Measurements from ENCODE around the gene CAMK2B.

CAMK2B gene

DNA sequence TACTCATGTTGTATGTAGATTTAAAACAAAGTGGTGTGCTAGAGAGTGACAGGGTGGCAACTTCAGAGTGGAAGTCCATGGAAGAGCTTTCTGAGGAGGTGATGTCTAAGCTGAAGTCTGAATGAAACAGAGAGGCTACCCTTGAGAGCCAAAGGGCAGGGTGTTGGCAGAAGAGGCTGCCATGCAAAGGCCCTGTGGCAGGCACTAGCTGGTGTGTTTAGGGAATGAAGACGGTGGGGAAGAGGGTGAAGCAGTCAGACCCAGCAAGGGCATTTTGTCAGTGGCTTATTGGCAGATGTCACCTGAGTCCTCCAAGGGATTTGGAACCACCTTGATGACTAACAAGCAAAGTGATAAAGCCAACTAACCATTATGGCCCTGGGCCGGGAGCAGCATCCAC, 3.7 kb upstream of the CAMK2B start:
- no peak for DNase-seq

DNA sequence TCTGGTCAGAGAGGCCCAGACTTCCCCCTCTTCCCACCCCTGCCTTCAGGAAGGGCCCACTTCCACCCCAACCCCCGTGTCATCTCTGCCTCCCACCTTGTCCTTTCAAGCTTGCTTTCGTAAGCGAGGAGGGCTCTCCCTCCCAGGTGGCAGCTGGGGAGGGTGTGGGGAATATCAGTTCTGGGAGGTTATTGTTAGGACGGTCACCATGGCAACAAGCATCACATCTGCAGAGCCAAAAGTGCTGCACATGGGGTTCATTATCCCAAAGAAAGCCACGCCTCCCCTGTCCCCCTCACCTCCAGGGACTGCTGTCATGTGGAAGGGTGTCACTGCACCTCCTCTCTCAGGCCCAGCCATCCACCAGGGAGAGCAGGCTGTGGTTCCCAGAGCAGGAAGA, 2.6 kb upstream of the CAMK2B start:
- no peak for DNase-seq

DNA sequence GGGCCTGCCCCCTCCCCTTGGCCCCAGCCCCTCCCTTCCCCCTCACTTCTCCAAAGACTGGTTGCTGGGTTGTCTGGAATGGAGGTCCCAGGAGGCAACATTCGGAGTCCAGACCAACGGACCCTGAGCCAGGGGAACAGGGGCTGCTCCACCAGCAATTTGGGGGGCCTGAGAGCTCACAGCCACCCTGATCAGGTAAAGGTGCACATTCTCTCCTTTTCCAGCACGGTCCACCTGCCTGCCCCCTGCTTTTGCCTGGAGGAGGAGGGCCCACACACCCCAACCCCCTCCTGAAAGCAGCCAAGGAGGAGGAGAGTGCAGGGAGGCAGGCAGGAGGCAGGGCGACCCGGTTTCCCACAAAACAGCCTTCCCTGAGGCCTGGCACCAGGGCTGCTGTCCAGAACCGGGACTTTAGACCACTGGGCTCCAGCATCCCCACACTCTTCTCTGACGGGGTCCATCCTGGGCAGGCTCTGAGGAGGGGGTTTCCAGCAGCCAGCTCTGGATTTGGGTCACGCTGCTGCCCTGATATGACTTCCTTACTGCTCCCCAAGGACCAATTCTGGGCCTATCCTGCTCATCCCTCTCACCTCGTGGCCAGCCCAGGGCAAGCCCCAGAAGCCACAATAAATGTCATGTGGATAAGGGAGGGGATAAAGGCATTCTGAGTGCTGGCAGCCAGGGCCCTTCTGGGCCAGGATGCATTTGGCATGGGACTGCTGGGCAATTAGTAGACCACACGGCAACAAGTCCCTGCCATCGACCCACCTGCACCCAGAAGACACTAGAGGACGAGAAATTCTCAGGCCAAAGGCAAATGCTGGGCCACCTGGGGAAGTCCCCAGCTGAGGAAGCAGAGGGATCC, 1.1 kb upstream of the CAMK2B start:
- no peak for DNase-seq

- peak; percentile 54 for DNase-seq
These were observed 432 bp upstream of the CAMK2B start for GRCh38 chr7:44325811-44326241.

DNA sequence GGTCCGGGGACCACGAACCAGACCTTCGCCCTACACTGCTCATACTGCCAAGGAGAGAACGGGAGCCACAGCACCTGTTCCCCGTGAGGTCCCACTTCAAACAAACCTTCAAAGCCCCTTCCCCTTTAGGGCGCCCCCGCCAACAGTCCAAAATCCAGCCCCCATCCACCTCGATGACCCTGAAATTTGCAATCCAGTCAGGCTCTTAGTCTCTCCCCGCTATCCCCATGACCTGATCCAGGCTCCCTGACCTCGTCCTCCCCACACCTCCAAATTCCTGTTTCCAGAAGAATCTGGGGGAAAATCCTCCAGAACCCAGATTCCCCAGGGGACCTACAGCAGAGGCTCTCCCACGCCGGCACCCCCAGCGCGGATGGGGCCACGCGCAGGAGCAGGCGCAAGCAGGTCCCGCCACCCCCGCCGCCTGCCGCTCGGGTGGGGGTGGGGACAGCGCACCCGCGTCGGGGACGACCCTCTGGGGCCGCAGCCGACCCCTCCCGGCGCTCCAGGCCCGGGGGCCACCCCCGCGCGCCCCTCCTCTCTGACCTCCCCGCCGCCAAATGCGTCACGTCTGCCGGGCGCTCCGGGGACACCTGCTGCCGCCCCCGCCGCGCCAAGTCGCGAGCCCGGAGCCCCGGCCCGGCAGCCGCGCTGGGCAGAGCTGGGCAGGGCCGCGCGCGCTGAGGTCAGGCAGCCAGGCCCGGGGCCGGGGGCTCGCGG, 753 bp downstream of the CAMK2B start:
- no peak for DNase-seq

- no peak for DNase-seq
These were observed 1.3 kb downstream of the CAMK2B start for GRCh38 chr7:44324204-44324480.

DNA sequence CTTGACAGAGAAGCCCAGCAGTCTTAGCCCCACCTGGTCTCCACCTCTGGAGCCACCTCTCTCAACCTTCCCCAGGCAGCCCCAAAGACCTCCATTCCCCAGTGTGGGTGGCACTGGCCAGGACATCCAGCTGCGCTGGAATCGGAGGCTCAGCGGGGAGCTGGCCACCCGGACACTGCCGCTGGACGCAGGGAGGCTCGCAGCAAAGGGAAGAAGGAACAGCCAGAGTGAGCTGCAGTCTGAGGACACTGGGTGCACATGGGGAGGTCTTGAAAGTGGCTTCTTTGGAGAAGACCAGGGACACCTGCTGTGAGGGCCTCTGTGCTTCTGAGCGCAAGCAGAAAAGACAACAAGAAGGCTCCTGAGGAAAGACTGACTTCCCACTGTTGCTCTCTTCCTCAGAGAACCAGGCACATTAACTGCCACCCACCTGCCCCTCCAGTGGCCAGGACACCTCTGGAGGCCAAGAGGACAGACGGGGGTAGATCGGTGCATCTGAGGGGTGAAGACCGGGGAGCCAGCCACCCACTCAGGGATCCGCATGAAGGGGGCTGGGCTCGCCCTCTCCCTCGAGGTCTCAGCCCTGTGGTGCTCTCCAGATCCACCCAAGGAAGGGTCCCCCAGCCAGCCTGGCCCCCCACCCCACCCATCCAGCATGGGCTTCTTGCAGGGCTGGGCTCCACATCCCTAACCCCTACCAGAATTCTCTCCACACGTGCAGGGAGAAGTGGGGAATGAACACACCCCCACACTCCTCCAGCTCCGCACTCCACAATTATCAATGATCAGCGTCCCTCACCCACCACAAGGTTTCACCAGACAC, 1.8 kb downstream of the CAMK2B start:
- DNase-seq = no peak

DNA sequence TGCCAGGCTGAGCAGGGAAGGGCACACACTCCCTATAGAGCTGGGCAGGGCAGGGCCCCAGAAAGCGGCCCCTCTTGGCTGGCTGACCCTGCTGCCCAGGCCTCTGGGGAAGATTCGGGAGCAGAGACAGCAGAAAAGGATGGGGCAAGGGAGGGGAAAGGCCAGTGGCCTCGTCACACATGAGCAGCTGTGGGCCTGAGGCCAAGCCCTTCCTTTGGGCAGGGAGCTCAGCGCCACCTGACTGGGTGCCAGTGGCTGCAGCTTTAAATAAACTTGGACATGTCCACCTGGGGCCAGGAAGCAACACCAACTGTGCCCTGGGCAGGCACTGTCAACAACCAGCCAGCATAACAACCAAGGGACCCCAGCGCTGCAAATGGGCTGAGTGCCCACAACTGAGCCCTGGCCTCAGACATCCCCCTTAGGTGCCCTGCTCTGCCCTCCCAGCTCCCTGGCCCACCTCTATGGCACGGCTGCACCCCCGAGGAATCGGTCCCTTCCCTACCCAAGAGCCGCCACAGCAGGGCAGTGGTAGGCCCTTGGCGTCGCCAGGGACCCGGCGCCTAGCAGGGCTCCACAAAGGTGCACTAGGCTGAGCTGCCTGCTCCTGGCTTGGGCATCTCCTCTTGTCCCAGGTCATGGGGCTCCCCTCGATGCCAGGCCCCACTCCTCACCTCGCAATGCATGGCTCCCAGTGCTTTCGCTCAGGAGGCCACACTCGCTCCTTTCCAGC, 2.6 kb downstream of the CAMK2B start:
- DNase-seq = no peak

DNA sequence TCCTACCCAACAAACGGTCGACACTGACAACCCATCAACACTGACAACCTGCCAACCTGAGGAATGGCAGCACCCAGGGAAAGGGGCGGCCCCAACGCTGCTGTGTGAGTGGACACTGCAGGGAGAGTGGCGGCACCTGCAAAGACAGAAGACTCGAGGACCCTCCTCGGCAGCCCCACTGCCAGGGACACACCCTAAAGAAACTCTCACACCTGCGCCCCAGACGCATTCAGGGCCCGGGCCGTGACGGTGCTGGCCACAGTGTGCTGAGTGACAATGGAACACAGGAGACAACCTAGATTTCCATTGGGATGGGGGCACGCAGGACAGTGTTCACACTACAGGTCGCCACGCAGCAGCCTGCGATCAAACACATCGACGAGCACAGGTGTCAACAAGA, 3.6 kb downstream of the CAMK2B start:
- DNase-seq = no peak

DNA sequence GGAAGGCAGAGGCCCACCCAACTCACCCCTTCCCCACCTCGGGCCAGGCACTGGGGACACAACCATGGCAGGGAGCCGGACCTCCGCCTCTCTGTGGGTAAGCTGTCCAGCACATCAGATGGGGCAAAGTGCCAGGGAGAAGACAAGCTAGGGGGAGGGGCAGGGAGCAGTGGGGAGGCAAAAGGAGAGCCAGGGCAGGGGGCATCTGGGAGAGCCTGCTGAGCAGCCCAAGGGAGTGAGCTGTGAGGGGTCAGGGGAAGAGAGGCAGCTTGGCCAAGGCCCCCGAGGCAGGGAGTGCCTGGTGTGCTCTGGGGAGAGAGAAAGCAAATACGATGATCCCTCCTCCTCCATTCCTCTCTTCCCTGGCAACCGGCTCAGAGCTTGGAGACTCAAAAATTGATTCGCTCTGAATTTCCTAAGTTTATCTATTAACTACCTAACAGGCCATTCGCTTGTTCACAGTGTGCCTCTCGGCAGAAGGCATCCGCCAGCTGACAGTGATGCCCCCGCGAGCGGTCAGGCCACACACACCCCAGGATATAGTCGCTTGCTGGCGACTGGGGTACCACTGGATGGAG, 4.5 kb downstream of the CAMK2B start:
- DNase-seq = no peak

- DNase-seq = no peak
These were observed 5.3 kb downstream of the CAMK2B start for GRCh38 chr7:44320141-44320540.

DNA sequence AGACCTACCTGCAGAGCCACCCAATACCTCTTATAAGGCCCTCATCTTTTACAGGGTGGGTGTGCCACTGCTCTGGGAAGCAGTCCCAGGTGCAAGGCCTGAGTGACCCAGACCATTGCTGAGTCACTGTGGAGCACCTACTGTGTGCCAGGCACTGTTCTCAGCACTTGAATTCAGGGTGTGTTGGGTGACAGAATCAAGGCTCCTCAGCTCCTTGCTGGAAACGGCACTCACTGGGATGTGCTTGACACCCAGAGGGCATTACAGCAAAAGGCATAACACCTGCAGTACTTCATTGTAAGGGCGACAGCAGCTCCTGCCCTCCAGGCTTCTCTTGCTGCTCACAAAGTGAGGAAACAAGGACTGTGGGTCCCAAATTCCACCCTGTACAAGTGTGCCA, 7.1 kb downstream of the CAMK2B start:
- DNase-seq = no peak

GRCh38 chr7:44315301-44315903, 10.0 kb downstream of the CAMK2B start:
- DNase-seq = no peak

DNA sequence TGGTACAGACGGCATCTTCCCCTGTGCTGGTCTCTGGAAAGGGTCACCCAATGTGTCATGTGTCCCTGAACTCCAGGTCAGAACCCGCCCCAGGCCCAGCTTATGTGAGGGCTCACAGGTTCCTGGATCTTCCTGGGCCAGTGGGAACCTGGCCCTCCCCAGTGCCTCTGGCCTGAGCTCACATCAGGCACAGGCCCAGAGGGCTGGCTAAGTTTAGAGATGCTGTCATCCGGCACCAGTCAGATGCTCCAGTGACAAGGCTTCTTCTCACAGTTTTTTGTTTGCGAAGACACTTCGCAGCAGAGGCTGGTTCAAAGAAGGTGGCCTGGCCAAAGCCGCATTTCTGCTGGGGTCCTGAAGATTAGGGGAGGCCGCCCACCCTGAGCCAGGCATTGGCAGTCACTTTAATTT, 11.8 kb downstream of the CAMK2B start:
- no peak for DNase-seq

DNA sequence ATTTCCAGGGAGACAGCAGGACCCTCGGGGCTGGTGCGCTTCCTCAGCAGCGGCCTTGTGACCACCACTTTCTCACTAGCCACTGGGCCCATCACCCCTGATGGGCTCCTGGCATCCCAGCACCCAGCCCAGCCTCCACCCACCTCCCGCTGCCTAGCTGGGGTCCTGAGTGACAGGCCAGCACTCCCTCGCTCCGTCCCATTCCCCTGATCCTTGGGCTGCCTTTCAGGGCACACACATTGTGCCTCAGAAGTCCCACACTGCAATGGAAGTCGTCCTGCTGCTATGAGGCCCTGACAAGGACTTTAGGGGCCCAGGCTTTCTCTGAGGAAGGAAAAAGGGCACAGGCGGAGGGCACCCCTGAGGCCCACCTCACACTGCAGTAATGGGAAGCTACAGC, 12.4 kb downstream of the CAMK2B start:
- DNase-seq = no peak

DNA sequence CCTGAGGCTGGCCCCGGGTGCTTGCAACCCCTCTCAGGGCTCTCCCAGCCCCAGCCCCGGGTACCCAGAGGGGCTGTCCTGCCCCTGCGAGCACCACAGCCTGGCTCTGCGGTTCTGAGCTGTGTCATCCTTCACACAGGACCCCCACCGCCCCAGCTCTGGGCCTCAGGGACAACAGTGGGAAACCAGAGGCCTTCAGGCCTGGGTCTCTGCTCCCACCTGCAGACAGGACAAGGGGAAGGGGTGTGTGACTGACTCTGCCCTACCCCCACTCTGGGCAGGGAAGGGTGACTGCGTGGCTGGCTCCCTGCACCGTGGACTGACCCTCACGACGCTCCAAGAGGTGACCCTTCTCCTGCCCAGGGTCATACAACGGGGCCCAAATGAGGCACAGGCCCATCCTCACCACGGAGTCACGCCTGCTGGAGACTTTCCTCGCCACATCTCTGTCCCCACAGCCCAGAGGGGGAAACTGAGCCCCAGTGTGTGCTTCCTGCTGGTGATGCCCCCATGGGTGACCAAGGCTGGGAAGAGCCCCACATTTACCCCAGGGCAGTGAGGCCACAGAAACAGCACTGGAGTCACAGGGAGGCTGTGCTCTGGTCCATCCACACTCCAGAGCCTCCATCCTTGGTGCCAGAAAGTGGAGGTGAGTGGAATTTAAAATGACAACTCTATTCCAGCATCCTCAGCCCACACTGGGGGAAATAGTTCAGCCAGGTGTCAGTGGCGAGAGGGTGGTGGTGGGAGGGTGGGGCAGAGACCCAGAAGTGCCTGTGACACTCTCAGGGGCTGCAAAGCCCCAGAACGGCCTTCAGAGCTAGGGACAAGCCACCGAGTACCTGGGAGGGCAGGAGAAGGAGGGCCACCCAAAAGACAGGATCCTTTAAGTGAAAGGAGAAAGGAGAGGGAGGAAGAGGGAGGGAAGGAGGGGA, 13.6 kb downstream of the CAMK2B start:
- no peak for DNase-seq

GRCh38 chr7:44310221-44310848, 15.1 kb downstream of the CAMK2B start:
- DNase-seq = no peak

- DNase-seq = peak; percentile 75
These were observed 15.9 kb downstream of the CAMK2B start for GRCh38 chr7:44309271-44310091.

DNA sequence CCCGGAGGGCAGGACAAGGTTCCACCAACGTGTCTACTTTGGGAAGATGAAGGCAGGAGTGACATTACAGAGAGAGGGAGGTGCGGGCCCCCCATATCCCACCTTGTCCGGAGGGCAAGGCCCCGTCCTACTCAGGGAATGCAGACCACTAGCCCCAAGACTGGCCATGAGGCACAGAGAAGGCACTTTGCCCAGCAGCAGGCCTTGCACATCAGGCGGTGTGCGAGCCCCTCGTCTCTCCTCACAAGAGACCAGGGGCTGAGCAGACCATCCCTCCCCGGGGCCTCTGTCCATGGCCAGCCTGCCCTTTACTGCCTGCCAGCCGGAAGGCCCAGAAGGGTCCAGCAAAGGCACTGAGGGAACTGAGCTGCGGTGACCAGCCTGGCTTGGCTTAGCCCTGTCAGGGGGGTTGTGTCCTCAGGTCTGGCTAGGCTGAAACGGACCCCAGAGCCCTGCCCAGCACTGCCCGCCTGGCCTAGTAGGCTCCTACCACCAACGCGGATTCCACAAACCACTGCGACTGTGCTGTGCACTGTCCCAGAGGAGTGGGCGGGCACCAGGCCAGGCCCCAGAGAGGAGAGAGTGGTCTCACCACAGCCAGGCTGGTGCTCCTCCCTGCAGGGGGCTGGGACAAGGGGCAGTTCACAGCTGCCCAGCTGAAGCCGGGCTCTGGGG, 16.7 kb downstream of the CAMK2B start:
- DNase-seq = no peak
